Colon (tissue), 2 donors: ENCODE data around the gene LRRC8B.

Experiments
- FAIRE-seq: peaks from 2 replicates; lab custom pipeline; 2012; peaks lifted over from hg19 to GRCh38; lab: Jason Lieb, UNC
- donor health status: control.
- donor health status: control.

Gene LRRC8B

DNA sequence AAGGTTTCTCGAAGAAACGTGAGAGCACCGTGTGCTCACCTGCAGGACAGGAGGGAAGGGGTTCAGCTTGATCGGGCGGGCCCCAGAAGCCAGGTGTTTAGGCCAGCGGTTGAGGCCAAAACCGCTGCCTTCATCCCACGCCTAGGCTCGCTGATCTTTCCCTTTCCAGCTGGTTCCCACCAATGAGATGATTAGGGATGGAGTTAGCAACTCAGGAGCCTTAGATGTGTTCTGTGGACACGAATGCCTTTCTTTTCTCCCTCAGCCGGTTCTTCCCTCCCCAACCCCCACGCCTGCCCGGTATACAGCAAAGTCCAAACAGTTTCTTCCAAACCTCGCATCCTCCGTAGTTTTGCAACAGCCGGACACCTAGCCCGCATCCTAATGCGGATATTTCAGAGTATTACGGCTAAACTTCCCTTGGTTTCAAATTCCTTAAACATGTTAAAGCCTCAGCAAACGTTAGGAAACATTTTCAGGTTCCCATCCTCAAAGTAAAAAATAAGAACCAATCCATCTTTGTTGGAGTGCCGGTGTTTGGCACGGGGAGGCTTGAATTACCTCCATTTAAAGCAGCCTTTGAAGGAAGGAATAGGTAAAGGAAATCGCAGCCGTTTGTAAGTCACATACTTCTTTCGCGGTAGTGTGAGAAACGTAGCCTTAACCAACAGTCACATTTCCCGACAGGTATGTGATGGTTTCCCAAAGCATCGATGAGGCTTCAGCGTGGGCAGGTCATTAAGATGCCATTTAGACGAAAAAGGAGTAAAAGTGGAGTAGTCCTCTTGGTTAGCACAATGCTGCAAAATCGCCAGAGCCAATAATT, 109.4 kb downstream of the LRRC8B start:
- no peak for FAIRE-seq

GRCh38 chr1:89635825-89636815, 111.5 kb downstream of the LRRC8B start:
- FAIRE-seq = no peak

DNA sequence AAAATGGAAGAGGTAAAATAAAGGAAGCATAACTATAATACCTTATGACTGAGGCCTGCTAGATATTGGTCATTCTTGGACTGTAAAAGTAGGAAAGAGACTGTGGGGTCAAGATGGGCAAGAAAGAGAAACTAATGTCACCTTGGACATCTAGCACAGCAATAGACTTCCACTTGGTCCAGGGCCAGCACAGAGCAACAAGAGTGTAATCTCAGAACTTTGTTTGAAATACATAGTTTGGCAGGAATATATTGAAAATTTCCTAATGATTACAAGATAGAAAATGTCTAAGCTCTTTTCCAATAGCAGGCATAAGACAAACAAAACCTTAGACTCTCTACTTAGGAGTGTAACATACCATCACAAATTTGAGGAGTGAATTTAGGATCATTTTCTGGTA, 112.9 kb downstream of the LRRC8B start:
- no peak for FAIRE-seq

- FAIRE-seq = no peak
Measured at GRCh38 chr1:89640440-89640839, 115.8 kb downstream of the LRRC8B start.

DNA sequence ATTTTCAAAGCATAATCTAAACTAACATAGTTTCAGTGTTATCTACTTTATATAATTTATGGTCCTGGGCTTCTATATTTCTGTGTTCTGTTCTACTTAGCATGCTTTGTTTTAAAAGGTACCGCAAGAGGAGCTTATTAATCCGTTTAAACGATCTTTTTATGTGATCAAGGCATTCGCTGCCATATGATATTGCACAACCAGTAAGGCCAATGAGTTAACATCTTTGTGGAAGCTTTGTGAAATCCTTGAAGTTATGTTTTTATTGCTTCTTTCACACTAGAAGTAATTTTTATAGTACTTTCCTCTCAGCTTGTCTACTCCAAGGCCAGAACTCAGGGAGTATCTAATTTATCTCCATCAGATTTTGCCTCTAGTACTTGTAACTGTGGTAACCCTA, 117.2 kb downstream of the LRRC8B start:
- FAIRE-seq = no peak

- FAIRE-seq = no peak
Measured at GRCh38 chr1:89643577-89643976, 118.9 kb downstream of the LRRC8B start.

- no peak for FAIRE-seq
Measured at GRCh38 chr1:89644119-89644814, 119.6 kb downstream of the LRRC8B start.

- FAIRE-seq = no peak
Measured at GRCh38 chr1:89646259-89646658, 121.6 kb downstream of the LRRC8B start.
